AG09319 (cell line): Measurements from ENCODE around the gene TSPY10.
"Not testable (repeated sequence)": the region's sequence is repeated elsewhere in the genome, so short reads cannot be mapped to it uniquely, and the experiment has no call there.

ENCODE experiments used
- DNase-seq: peaks from one replicate; pipeline ENCODE4 v3.0.0-alpha.2; 2010; ENCODE audit warnings: low read depth; ENCODE audit errors: extremely low read depth

The TSPY10 gene, protein sequence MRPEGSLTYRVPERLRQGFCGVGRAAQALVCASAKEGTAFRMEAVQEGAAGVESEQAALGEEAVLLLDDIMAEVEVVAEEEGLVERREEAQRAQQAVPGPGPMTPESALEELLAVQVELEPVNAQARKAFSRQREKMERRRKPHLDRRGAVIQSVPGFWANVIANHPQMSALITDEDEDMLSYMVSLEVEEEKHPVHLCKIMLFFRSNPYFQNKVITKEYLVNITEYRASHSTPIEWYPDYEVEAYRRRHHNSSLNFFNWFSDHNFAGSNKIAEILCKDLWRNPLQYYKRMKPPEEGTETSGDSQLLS

DNA sequence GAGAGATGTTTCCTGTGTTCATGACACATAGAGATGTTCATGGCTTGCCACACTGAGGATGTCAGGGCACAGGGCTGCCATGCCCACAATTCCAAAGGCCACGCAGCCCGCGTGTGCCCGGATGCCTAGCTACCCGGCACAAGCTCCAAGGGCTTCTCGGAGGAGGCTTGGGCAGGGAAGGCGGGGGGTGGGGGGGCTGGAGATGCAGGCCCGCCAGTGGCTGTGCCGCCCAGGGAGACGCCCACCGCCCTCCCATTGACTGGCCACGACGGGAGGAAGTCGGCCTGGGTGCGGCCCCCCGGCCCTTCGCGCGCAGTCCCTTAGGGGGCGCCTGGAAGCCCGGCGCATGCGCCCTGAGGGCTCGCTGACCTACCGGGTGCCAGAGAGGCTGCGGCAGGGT, at the start of gene TSPY10:
TSS of gene TSPY10 (plus strand) at position 301 of the 400 bp plus-strand sequence. CDS start at position 347, 46 bp downstream.
- not testable (repeated sequence) for DNase-seq

DNA sequence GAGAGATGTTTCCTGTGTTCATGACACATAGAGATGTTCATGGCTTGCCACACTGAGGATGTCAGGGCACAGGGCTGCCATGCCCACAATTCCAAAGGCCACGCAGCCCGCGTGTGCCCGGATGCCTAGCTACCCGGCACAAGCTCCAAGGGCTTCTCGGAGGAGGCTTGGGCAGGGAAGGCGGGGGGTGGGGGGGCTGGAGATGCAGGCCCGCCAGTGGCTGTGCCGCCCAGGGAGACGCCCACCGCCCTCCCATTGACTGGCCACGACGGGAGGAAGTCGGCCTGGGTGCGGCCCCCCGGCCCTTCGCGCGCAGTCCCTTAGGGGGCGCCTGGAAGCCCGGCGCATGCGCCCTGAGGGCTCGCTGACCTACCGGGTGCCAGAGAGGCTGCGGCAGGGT, 40.7 kb upstream of the TSPY10 start, which contains the start of gene TSPY9:
TSS of gene TSPY9 (plus strand) at position 301 of the 400 bp plus-strand sequence. CDS start at position 347, 46 bp downstream.
- not testable (repeated sequence) for DNase-seq

DNA sequence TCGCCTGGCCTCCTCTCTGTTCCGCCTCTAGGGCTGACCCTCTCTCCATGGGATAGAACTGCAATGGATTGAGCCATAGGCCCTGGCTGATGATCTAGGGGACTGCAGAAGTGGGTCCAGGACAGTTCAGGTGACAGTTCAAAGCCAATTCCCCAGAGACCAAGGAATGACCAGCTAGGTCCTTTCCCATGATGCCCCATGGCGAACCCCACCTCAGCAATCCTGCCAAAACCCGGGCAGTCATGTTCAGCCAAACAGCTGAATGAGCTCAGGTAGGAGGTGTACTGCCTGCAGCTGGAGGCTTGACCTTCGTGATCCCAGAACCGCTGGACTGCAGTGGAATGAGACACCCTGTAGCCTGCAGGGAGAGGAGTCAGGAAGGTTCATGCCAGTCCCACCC, 23.3 kb upstream of the TSPY10 start:
- not testable (repeated sequence) for DNase-seq

DNA sequence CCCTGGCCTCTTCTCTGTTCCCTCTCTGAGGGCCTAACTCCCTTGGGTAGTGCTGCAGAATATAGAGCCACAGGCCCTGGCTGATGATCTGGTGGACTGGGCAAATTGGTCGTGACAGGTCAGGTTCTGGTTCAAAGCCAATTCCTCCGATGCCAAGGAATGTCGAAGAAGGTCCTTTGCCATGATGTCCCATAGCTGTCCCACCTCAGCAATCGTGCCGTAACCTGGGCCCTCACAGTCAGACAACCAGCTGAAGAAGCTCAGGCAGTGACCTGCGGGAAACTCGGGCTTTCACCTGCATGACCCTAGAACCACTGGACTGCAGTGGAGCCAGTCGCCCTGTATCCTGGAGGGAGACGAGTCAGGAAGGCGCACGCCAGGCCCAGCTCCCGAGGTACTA, 11.4 kb upstream of the TSPY10 start:
- not testable (repeated sequence) for DNase-seq
